Neural progenitor cell (in vitro differentiated cells): Measurements from ENCODE around the gene KRTAP29-1. TPM values are rescaled to one million over a fixed set of nuclear protein-coding genes. Genes with fewer than 3 reads are reported as not detected.
"Not testable (repeated sequence)": the region's sequence is repeated elsewhere in the genome, so short reads cannot be mapped to it uniquely, and the experiment has no call there.

ENCODE experiments used
- DNase-seq: peaks from one replicate; pipeline ENCODE4 v3.0.0-alpha.2; 2016; ENCODE audit warnings: low spot score
- H2AFZ ChIP-seq: fragments of 200-600 bp; sonication (generic); replicated peaks from 2 replicates; pipeline ENCODE4 v1.6.1; 2016; ENCODE audit warnings: antibody characterized with exemption
- H3F3A ChIP-seq: fragments of 200-600 bp; sonication (generic); 2 replicates; pipeline ENCODE4 v1.6.1; 2016; ENCODE audit warnings: antibody characterized with exemption, low read depth
- H3K27ac ChIP-seq: fragments of 200-600 bp; sonication (generic); 2 replicates; pipeline ENCODE4 v1.5.1; 2016; ENCODE audit warnings: mild to moderate bottlenecking
- H3K27me3 ChIP-seq: fragments of 200-600 bp; sonication (generic); 2 replicates; pipeline ENCODE4 v1.6.1; 2016; ENCODE audit warnings: mild to moderate bottlenecking, moderate library complexity
- H3K36me3 ChIP-seq: fragments of 200-600 bp; sonication (generic); 2 replicates; pipeline ENCODE4 v1.5.1; 2016
- H3K4me1 ChIP-seq: fragments of 200-600 bp; sonication (generic); 2 replicates; pipeline ENCODE4 v1.6.1; 2016; ENCODE audit warnings: mixed run types
- H3K4me2 ChIP-seq: fragments of 200-600 bp; sonication (generic); 2 replicates; pipeline ENCODE4 v1.6.1; 2016
- H3K4me3 ChIP-seq: fragments of 200-600 bp; sonication (generic); 2 replicates; pipeline ENCODE4 v1.5.1; 2016
- H3K79me2 ChIP-seq: fragments of 200-600 bp; sonication (generic); 2 replicates; pipeline ENCODE4 v1.6.1; 2016; ENCODE audit warnings: low read depth
- H3K9ac ChIP-seq: fragments of 200-600 bp; sonication (generic); 2 replicates; pipeline ENCODE4 v1.6.1; 2016
- H3K9me3 ChIP-seq: fragments of 200-600 bp; sonication (generic); 2 replicates; pipeline ENCODE4 v1.5.1; 2016; ENCODE audit warnings: low read depth
- H4K20me1 ChIP-seq: fragments of 200-600 bp; sonication (generic); 2 replicates; pipeline ENCODE4 v1.6.1; 2016; ENCODE audit warnings: low read depth
- H3K27ac Mint-ChIP-seq: 3 replicates; pipeline ENCODE4 v1.8.0; 2021; ENCODE audit warnings: mixed read lengths
- H3K27me3 Mint-ChIP-seq: 2 replicates; pipeline ENCODE4 v1.8.0; 2022; ENCODE audit warnings: low read depth, mild to moderate bottlenecking, inconsistent platforms, moderate library complexity, mixed read lengths; ENCODE audit not compliant: insufficient read depth
- H3K36me3 Mint-ChIP-seq: 3 replicates; pipeline ENCODE4 v1.8.0; 2021; ENCODE audit warnings: mixed read lengths
- H3K4me1 Mint-ChIP-seq: 3 replicates; pipeline ENCODE4 v1.8.0; 2021; ENCODE audit warnings: mixed read lengths
- H3K4me3 Mint-ChIP-seq: 3 replicates; pipeline ENCODE4 v1.8.0; 2021; ENCODE audit warnings: mild to moderate bottlenecking, moderate library complexity, mixed read lengths
- H3K9me3 Mint-ChIP-seq: 3 replicates; pipeline ENCODE4 v1.8.0; 2020; ENCODE audit warnings: mixed read lengths
- EZH2 ChIP-seq: fragments of 200-600 bp; sonication (generic); IDR thresholded peaks from 2 replicates; pipeline ENCODE4 v1.6.1; 2017; ENCODE audit warnings: antibody characterized with exemption, mild to moderate bottlenecking, moderate library complexity
- EZH2phosphoT487 ChIP-seq: fragments of 200-600 bp; sonication (generic); IDR thresholded peaks from 2 replicates; pipeline ENCODE4 v1.6.1; 2017; ENCODE audit warnings: antibody characterized with exemption
- total RNA-seq: library from RNA; depleted of rRNA; stranded (reverse); fragments of >200 nt; gene quantifications from 2 replicates; pipeline ENCODE4 v1.2.3, GENCODE V29; 2015; ENCODE audit warnings: low replicate concordance
- TF ChIP-seq, protein P1 (sequence below): fragments of 200-600 bp; sonication (generic); IDR thresholded peaks from 2 replicates; pipeline ENCODE4 v1.5.1; 2017; ENCODE audit warnings: antibody characterized with exemption, mild to moderate bottlenecking

KRTAP29-1 gene
- total RNA-seq, 1 donor from 2014 or later: not detected

GRCh38 chr17:41347869-41348760 is 45.5 kb upstream of the KRTAP29-1 start:
- TF ChIP-seq EZH2phosphoT487 (no peak), EZH2 (no peak)
- TF ChIP-seq, protein P1, sequence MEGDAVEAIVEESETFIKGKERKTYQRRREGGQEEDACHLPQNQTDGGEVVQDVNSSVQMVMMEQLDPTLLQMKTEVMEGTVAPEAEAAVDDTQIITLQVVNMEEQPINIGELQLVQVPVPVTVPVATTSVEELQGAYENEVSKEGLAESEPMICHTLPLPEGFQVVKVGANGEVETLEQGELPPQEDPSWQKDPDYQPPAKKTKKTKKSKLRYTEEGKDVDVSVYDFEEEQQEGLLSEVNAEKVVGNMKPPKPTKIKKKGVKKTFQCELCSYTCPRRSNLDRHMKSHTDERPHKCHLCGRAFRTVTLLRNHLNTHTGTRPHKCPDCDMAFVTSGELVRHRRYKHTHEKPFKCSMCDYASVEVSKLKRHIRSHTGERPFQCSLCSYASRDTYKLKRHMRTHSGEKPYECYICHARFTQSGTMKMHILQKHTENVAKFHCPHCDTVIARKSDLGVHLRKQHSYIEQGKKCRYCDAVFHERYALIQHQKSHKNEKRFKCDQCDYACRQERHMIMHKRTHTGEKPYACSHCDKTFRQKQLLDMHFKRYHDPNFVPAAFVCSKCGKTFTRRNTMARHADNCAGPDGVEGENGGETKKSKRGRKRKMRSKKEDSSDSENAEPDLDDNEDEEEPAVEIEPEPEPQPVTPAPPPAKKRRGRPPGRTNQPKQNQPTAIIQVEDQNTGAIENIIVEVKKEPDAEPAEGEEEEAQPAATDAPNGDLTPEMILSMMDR: no peak
- peaks cover 3% of the 10 kb centered on the region for H3K27me3 Mint-ChIP-seq
- H3K27ac ChIP-seq: no peak overlapping the region
- H3K36me3 ChIP-seq: no peaks in the 10 kb centered on the region
- H3F3A ChIP-seq: no peaks in the 10 kb centered on the region
- no peak overlapping the region for H3K4me2 ChIP-seq
- H3K4me3 Mint-ChIP-seq: no peak overlapping the region
- DNase-seq: no peak
- H3K27ac Mint-ChIP-seq: no peak overlapping the region
- no peaks in the 10 kb centered on the region for H3K9me3 ChIP-seq
- H3K79me2 ChIP-seq: no peaks in the 10 kb centered on the region
- H3K27me3 ChIP-seq: no peaks in the 10 kb centered on the region
- H2AFZ ChIP-seq: no peak overlapping the region
- no peaks in the 10 kb centered on the region for H3K4me1 Mint-ChIP-seq
- no peaks in the 10 kb centered on the region for H4K20me1 ChIP-seq
- H3K9ac ChIP-seq: no peak overlapping the region
- peaks cover 2% of the 10 kb centered on the region for H3K9me3 Mint-ChIP-seq
- H3K36me3 Mint-ChIP-seq: no peaks in the 10 kb centered on the region
- no peaks in the 10 kb centered on the region for H3K4me1 ChIP-seq
- no peak overlapping the region for H3K4me3 ChIP-seq

GRCh38 chr17:41346421-41346820 is 43.8 kb upstream of the KRTAP29-1 start:
- H3K4me1 ChIP-seq, H3K36me3 Mint-ChIP-seq, H3K9me3 Mint-ChIP-seq, H3F3A ChIP-seq, H3K36me3 ChIP-seq, H3K4me3 ChIP-seq, H3K27me3 Mint-ChIP-seq, H3K9me3 ChIP-seq, H3K27ac ChIP-seq, H3K4me2 ChIP-seq, H4K20me1 ChIP-seq, H3K9ac ChIP-seq, H2AFZ ChIP-seq, H3K27me3 ChIP-seq, H3K79me2 ChIP-seq, H3K27ac Mint-ChIP-seq, DNase-seq, H3K4me3 Mint-ChIP-seq, H3K4me1 Mint-ChIP-seq: not testable (repeated sequence)

DNA sequence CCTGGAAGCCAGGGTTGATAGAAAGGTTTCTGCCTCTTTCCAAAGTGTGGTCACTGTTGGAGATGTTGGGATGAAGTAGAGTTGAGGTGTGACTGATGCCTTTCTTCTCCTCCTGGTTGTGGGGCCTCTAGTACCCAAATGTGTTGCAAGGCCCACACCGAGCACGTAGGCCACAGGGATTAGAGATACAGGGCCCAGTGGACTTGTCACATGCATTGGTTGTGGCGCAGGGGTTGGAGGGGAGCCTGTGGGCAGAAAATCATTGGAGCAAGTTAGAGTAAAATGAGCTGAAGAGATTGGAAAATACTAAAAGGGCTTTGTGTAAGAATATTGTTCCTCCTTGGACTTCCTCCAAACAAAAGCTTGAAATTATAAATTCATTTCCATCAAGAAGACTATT is 43.3 kb upstream of the KRTAP29-1 start:
- H3K4me3 Mint-ChIP-seq: no peak overlapping the region
- H3K27ac Mint-ChIP-seq: no peak overlapping the region
- no peaks in the 10 kb centered on the region for H3K36me3 ChIP-seq
- no peak overlapping the region for H3K9ac ChIP-seq
- no peaks in the 10 kb centered on the region for H4K20me1 ChIP-seq
- H3F3A ChIP-seq: no peaks in the 10 kb centered on the region
- H2AFZ ChIP-seq: no peak overlapping the region
- peaks cover 2% of the 10 kb centered on the region for H3K9me3 ChIP-seq
- no peak overlapping the region for H3K27ac ChIP-seq
- DNase-seq: no peak
- peaks cover 3% of the 10 kb centered on the region for H3K27me3 Mint-ChIP-seq
- no peaks in the 10 kb centered on the region for H3K4me1 Mint-ChIP-seq
- no peaks in the 10 kb centered on the region for H3K27me3 ChIP-seq
- peaks cover 9% of the 10 kb centered on the region for H3K9me3 Mint-ChIP-seq
- no peak overlapping the region for H3K4me2 ChIP-seq
- no peaks in the 10 kb centered on the region for H3K36me3 Mint-ChIP-seq
- no peaks in the 10 kb centered on the region for H3K79me2 ChIP-seq
- TF ChIP-seq, protein P1: no peak
- TF ChIP-seq EZH2phosphoT487: no peak
- TF ChIP-seq EZH2: no peak
- H3K4me3 ChIP-seq: no peak overlapping the region
- no peaks in the 10 kb centered on the region for H3K4me1 ChIP-seq

DNA sequence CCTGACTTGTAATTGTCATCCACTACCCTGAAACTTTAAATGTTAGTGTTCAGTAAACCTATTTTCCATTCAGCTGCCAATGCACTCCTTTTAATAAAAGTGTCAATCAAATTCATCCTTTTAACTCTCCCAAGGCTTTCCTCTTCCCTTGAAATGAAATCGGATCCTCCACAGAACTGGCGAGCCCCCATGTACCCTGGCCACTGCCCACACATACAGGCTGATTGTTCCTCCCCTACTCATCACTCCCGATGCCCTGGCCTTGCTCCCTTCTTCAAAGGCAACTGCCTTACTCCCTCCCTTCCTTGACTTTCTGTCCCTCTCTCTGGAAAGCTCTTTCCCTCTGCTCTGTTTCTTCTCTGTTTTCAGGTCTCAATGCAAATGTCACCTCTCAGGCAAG is 40.4 kb upstream of the KRTAP29-1 start:
- Mint-ChIP-seq H3K4me1 (peaks cover 6% of the 10 kb centered on the region), H3K4me3 (no peak overlapping the region), H3K27me3 (no peaks in the 10 kb centered on the region), H3K27ac (no peak overlapping the region), H3K36me3 (no peaks in the 10 kb centered on the region), H3K9me3 (peaks cover 9% of the 10 kb centered on the region)
- no peaks in the 10 kb centered on the region for H3K4me1 ChIP-seq
- H3K9ac ChIP-seq: no peak overlapping the region
- H3K9me3 ChIP-seq: peaks cover 2% of the 10 kb centered on the region
- no peak overlapping the region for H3K4me3 ChIP-seq
- H3K27ac ChIP-seq: no peak overlapping the region
- H4K20me1 ChIP-seq: no peaks in the 10 kb centered on the region
- no peaks in the 10 kb centered on the region for H3K27me3 ChIP-seq
- no peak for TF ChIP-seq EZH2phosphoT487
- no peak for TF ChIP-seq EZH2
- TF ChIP-seq, protein P1: no peak
- no peak for DNase-seq
- no peak overlapping the region for H3K4me2 ChIP-seq
- no peaks in the 10 kb centered on the region for H3K79me2 ChIP-seq
- no peaks in the 10 kb centered on the region for H3K36me3 ChIP-seq
- no peaks in the 10 kb centered on the region for H3F3A ChIP-seq
- H2AFZ ChIP-seq: no peak overlapping the region
